ENCODE data around the gene ACKR3.

Gene ACKR3

DNA sequence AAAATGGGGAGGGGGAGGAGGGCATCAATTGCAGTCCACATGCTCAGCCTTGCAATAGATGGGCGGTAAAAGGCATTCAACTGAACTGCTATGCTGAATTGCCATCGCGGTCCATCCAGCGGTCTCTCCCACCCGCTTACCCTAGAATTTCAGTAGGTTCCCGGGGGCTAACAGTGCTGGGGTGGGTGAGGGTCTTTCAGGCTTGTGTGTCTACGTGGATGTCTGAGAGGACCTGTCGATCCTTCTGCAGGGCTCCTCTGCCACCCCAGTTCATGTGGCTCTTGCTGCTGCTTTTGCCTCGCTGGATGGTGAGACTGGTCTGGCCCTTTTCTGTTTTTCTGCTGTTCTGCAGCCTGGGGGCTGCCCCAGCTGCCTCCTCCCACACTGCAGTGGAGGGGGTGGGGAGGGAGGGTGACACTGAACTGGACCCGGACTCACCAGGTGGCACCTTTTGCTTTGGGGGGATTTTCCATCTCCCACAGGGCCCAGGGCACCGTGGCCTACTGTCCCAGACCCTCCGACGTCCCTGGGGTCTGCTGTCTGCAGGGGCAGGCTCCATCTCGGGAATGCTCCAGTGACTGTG lies 14.1 kb downstream of the ACKR3 start:
- no peak for DNase-seq

DNA sequence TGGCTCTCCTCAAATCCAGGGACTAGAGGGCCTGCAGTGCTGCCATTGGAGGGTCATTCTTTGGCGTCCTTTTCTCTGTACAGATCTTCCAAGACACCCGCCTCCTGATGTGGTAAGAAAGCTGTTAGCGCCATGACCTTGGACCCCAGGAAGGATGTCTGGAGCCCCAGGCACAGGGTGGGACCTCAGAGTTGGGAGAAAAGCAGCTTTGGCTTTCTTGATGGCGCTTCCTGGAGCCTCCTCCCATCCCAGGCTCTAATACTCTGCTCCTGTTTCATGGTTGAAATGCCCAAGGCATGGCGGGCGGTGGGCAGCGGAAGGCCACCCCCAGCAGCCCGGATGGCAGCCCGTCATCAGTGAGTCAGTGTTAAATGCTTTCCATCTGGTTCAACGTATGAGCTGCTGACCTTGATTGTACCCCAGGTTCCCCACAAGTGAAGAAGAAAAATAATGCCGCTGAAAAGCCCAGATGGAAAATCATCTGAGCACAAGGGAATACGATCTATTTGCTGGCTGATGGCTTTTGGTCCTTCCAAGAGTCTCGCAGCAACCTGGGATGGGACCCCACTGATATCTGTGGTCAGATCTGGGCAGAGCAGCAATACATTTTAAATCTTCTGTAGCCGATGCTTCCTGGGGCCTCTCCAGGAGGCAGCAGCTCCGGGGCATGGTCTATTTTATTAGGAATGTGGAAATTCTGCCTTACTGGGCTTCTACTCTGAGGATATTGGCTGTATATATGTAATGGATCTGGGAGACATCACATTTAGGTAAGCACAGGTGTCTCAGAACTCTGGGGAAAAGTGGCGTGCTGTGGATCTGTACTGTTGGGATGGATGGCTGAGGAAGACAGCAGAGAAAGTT lies 15.1 kb downstream of the ACKR3 start:
- DNase-seq = no peak

DNA sequence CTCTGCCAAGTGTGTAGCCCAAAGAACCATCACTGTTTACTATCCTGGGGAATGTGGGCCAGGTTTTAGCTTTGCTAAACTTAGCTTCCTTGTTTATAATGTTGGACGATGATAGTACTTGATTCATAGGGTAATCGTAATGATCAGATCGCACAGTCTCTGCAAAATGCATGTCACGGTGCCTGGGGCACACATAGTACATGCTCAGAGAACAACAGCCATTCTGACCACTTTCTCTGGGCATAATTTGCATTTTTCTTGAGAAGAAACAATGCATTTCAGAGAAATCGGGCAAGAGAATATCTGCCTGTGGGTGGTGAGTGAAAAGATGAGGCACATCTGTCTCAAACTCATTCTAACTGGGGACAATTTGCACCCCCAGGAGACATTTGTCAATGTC lies 16.3 kb downstream of the ACKR3 start:
- no peak for DNase-seq

DNA sequence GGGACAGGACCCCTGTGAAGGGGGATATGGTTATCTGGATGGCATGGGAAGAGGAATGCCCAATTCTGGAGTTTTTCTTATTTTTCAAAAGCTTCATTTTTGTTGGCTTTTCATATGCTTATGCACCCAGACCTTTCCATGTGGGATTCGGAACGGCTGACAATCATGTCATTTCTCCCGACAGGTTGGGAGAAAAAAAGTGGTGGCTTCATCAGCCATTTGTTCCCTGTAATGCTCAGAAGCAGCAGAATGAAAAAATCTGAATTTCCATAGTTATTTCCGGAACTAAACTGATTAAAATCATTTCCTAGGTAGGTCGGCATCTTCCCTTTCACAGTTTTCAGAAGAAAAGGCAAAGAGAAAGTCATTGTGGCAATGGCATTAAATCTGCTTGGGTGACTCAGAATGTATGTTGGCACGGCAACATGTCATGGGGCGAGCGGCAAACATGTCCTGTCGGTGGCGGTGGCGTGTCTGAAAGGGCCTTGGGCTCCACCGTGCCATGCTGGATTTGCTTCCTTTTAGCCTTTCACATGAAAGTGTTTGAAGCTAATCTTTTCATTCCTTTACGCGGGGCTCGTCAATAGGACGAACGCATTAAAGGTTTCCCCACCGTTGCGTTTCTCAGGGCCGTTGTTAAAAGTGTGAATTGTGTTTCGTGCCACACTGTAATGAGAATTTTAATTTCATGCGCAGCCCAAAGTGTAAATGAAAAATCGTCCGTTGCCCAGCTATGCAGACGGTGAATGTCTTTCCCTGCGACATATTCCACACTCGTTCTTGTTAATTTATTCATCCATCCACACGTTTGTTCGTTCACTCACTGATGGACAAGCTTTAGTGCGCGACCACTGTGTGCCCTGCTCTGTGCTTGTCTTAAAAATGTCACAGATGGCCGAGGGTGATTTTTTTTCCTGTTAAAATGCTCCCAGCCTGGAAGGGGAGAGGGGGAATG lies 18.5 kb downstream of the ACKR3 start:
- no peak for DNase-seq

DNA sequence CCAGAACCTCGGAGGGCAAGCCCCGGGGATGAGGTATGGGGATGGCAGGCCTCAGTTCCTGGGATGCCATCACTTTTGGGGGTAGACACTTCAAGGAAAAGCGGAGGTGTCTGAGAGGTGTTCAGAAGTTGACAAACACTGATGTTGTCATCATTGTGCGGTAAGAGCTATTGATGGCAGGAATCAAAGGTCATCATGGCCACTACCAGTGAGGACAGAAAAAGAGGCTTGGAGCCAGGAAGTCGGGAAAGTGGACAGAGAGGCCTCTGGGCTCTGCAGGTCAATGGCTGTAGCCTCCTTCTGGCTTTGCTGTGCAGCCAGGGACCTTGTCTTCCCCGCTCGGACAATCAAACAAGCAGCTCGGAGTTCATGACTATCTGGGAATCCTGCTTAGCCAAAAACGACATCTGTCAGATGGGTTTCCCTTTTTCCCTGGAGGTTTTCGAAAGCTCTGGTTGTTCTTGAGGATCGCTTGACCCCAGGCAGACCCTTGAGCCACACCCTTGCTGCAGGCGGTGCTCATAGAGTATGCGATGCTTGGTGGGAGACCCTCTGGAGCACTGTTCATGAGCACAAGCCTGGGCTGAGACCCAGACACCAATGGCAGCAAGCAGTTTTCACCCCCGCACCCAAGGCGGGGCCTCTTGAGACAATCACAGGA lies 19.4 kb downstream of the ACKR3 start:
- no peak for DNase-seq

DNA sequence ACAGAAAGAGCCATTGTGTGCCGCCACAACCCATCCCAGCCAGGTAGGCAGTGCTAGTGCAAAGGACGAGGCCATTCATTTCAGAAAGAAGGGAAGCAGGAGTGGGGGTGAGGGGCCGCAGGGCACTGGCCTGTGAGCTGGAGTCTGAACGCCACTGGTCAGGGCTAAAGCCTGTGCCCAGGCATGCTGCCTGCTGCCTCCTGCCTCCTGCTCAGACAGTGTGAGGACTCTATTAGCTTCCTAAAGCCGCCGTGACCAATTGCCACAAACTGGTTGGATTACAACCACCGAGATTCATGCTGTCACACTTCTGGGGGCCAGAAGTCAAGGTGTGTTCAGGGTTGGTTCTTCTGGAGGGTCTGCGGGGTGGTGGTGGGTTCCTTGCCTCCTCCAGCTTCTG lies 21.2 kb downstream of the ACKR3 start:
- no peak for DNase-seq

DNA sequence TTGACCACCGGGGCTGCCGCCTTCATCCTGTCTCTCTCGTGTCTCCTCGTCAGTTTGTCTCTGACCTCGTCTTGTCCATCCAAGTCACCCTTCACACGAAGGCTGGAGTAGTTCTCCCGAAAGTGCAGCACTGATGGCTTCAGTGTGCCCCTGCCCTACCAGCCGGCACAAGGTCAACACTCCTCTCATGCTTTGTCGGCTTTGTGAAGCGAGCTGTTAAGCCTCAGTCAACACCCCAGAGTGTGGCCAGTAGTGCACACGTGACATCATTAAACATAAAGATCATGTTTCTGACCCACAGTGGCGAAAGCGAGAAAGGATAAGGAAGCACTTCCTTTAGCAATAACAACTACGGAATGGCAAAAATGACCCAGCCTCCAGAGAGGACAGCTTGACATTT lies 23.2 kb downstream of the ACKR3 start:
- no peak for DNase-seq

DNA sequence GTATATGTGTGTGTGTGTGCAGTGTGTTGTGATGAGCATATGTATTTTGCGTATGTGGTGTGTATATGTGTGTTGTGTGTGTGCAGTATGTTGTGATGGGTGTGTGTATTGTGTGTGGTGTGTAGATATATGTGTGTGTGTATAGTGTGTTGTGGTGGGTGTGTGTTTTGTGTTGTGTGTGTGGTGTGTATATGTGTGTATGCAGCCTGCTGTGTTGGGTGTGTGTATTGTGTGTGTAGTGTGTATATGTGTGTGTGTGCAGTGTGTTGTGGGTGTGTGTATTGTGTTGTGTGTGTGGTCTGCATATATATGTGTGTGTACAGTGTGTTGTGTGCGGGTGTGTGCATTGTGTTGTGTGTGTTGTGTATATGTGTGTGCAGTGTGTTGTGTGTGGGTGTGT lies 23.9 kb downstream of the ACKR3 start:
- DNase-seq = no peak

DNA sequence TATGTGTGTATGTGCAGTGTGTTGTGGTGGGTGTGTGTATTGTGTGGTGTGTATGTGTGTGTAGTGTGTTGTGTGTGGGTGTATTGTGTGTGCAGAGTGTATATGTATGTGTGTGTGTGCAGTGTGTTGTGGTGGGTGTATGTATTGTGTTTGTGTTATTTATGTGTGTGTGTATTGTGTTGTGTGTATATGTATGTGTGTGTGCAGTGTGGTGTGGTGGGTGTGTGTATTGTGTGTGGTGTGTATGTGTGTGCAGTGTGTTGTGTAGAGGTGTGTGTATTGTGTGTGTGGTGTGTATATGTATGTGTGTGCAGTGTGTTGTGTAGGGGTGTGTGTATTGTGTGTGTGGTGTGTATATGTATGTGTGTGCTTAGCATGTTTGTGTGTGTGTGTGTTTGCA lies 24.3 kb downstream of the ACKR3 start:
- no peak for DNase-seq

DNA sequence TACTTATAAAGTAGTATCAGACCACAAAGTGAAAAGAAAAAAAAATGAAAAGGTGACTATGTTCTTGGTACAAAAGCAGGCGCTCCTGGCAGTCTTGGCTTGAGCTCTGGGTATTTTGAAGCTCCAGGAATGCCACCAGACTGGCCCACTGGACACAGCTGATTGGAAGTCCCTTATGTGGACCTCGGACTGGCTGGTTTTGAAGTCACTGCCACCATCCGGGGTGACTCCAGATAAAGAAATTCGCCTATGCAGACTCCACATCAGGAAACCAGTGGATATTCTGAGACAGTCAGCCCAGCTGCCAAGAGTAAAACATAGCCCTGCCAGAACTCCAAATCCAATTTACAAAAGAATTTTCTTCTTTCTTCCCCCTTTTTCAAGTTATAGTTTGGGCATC lies 28.0 kb downstream of the ACKR3 start:
- DNase-seq = no peak

DNA sequence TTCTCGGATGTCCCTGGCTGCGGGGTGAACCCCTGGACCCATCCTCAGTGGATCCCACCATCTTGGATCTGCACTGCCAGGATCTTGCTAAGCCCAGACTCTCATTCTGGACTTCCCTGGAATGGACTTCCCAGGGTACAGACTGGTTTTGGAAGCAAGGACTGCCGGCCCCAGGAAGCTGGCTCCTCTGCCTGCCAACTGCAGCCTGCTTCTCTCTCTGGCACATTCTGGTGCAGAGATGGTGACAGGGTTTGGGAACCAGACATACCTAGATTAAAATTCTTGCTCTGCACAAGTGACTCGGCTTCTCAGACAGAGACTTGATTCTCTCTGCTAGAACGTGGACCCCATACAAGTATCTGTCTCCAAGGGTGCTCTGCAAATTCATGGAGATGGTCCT lies 29.4 kb downstream of the ACKR3 start:
- no peak for DNase-seq

DNA sequence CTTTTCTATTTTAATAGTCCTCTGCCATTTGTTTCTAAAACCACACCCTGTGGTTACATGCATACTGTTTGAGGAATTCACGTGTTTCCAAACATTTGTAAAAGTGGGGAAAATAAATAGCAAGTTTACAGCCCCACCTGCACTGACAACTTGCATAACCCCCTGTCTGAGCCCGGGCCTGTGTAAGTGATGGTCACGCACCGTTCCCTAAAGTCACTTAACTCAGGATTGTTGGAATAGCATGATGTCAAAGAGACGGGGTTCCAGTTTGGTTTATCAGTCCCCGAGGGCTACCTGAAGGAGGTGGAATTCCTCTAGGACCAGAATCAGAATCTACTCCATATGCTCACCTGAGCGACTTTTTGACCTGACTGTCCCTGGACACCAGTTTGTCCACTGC lies 30.5 kb downstream of the ACKR3 start:
- DNase-seq = no peak

DNA sequence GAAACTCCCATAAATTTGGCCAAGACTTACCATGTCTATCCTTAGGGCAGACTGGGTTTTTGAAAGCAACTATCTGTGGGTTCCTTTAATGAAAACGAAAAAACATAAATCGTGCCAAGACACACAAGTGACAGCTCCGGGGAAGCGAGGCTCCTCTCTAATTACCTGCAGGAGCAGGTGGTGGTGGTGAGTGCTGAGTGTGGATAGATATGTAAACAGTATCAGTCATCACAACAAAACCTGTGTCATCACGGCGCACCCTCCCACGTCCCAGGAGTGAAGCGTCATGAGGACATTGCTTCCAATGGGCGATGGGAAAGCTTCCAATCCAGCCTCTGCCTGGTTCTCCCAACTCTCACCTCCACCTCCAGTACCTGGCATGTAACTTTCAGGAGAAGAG lies 31.3 kb downstream of the ACKR3 start:
- DNase-seq = no peak

DNA sequence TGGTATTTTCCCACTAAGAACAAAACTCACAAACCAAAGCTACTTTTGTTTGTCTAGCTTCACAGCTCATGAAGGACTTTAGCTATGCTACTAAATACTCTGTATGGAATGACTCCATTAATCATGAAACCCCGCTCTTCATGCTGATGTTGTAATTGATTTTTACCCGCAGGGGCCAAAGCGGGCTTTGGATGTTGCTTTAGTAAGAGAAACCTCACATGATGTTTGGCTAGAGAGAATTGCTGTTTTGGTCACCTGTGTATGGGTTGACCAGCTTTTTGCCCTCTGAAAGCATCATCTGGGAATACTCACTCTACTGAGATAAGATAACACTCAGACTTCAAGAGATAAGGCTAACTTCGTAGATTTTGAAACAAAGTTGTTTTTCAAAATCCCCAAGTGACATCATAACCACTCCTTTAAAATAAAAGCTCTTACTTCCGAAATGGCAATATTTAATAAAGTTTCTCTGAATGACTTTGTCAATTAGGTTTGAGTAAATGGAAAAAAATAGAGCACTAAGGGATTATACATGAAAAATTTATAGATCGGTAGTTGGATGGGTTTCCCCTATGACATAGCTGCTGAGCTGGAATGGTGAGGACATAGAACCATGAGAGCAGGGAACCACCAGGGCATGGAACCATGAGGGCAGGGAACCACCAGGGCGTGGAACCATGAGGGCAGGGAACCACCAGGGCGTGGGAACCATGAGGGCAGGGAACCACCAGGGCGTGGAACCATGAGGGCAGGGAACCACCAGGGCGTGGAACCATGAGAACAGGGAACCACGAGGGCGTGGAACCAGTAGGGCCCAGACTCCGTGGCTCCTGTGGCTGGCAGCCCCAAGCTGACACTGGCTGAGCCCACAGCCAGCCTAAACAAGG lies 31.9 kb downstream of the ACKR3 start:
- no peak for DNase-seq

DNA sequence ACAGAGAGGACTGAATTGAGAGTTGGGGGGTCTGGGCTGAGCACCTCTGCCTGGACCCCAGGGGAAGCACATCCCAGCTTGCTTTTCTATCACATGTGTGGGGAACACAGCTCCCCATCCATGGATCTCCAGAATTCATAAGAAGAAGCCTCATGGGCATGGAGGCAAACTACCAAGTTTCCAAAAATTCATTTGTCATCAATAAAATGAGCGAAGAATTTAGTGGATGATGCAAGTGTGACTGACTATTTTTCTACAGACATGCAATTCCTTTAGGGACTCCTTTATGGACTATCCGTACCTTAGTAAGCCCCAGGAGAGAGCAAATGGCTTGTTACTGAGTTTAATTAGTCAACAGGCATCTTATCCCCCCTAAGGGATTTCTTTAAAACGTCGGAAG lies 33.1 kb downstream of the ACKR3 start:
- no peak for DNase-seq

DNA sequence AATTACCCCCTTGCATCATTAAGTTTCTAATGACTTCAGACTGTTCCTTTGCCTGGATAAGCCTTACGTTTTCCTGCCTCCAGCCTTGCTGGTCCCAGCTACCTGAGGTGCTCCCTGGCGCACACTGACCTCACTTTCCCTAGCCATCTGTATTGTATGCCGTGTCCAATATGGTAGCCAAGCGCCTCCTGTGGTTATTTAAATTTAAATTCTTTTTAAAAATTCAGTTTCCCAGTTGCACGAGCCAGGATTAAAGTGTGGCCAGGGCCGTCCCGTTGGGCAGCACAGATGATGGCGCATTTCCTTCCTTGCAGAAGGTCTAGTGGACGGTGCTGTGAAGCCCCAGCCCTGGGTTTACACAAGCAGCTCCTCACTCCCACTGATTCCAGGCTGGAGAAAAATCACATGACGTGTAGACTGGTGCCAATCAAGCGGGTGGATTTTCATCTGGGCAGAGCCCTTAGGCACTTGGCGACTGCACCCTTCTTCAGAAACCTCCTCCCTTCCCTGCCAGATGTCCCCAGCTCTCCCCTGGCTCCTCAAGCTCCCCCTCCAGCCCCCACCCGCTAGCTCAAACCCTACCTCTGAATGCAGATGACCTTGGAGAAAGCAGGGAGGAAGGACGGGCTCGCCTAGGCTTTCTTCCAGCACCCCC lies 33.9 kb downstream of the ACKR3 start:
- DNase-seq = no peak

DNA sequence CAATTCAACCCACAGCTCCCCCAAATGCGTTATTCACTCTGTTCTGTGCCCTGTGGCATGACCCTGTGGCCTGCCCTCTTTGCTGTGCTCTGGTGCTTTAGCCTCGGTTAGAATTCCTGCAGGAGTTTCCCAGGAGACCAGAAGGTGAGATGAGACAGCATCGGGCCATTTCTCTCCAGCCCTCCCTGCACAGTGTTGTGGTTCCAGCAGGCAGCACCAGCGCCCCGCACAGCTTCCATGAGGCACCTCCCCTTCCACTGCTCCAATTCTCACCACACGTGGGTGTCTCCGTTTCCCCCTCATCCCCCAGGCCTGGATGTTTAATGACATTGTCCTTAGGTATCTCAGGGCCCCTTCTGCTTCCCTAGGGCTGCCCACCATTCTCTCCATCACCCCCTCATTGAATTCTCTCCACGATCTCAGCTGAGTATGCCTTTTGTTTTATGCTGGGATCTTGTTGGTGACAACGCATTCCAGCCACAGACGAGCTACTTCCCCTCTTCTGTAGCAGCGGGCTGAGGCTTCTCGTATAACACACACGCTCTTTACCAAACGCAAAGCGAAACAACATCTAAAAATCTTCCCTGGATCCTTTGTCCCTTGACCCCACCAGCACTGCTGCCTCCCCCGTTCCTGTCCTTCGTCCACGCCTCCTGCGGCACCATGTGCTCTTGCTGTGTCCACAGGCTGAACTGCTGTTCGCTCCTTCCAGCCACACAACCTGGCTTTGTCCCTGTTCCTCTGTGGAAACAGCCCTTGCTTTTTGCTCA lies 35.1 kb downstream of the ACKR3 start:
- no peak for DNase-seq

DNA sequence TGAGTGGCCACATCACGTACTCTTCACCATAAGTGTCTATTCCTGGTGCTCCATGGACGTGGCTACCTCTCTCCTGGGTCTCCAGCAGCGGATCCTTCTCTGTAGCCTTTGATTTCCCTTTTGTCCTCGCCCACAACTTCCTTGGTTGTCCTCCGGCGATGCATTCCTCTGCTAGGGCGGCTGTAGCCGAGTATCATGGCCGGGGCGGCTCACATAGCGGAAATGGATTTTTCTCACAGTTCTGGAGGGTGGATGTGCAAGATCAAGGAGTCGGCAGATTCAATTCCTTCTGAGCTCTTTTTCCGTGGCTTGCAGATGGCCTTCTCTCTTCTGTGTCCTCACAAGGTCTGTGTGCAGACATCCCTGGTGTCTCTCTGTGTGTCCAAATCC lies 35.7 kb downstream of the ACKR3 start:
- no peak for DNase-seq

DNA sequence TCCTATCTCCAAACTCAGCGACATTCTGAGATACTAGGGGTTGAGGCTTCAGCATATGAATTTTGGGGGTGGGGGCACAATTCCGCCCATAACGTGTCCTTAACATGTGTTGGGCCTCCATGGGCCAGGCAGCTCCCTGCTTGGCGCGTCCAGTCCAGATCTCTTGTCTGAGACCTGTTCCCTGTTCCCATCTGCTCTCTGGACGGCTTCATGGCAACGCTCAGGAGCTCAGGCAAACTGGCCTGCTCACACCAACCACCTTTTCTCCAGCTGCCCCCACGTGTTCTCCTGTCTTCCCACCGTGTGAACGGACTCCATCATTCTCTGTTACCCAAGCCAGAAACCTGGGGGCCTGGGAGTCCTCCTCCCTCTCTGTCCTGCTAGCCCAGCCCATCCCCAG lies 36.4 kb downstream of the ACKR3 start:
- no peak for DNase-seq

All from hypothalamus (tissue), 51 donors.